M059J (cell line): Measurements from ENCODE around the gene SLF1. TPM values are rescaled to one million over a fixed set of nuclear protein-coding genes. Genes with fewer than 3 reads are reported as not detected.

ENCODE experiments used
- DNase-seq: peaks from one replicate; pipeline ENCODE4 v3.0.0-alpha.2; 2012; ENCODE audit warnings: low read depth
- total RNA-seq: library from RNA; depleted of rRNA; stranded (reverse); fragments of >200 nt; shearing (Covaris generic); gene quantifications from 2 replicates; pipeline ENCODE4 v1.2.3, GENCODE V29; 2014

SLF1 gene
- total RNA-seq, 1 experiment from 2014 or later: 13.3 TPM

DNA sequence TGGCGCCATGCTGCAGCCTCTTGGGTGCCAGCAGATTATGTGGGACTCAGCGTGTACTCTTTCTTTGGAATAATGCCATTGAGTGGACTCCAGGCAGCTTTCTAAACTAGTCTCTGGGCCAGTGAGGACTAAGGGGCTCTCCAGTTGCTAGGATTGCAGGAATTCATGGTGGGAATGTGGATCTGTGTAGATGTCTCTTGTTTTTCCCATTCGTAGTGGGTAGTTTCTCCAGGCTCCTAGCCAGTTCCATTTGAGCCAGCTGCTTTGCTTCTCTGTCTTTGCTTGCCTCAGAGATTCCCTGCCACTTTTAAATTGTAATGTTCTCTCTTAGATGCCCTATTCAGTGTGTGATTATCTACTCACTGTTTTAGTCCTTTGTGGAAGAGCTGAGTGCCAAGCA, 42.6 kb downstream of the SLF1 start:
- DNase-seq: no peak

DNA sequence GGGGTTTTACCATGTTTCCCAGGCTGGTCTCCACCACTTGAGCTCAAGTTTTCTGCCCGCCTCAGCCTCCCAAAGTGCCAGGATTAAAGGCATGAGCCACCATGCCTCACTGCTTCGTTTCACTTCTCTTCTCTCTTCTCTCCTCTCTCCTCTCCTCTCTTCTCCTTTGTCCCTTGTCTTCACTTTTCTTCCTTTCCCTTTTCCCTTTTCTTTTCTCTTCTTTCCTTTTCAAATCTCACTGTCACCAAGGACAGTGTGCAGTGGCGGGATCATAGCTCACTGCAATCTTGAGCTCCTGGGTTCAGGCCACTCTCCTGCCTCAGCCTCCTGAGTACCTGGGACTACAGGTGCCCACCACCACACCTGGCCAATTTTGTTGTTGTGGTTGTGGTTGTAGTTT, 49.5 kb downstream of the SLF1 start:
- no peak for DNase-seq

DNA sequence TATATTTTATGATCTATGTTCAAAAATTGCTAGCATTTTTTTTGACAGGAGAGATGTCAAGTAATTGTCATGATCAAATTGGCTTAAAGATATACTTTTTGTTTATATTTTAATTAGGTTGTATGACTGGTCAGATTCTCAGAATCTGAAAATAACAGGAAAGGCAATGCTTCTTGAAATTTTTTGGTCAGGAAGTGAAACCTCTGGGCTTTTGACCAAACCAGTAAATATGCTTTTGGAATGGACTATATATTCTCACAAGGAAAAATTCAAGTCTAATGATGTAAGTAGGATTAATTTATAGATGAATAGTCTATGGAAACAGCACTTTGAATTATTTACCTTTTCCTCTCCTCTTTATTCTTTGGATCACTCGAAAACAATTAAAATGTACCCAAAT, 52.3 kb downstream of the SLF1 start:
- no peak for DNase-seq

GRCh38 chr5:94672746-94673145, 54.3 kb downstream of the SLF1 start:
- no peak for DNase-seq

- peak; percentile 22 for DNase-seq
Observed at GRCh38 chr5:94674490-94675382, 56.3 kb downstream of the SLF1 start.

DNA sequence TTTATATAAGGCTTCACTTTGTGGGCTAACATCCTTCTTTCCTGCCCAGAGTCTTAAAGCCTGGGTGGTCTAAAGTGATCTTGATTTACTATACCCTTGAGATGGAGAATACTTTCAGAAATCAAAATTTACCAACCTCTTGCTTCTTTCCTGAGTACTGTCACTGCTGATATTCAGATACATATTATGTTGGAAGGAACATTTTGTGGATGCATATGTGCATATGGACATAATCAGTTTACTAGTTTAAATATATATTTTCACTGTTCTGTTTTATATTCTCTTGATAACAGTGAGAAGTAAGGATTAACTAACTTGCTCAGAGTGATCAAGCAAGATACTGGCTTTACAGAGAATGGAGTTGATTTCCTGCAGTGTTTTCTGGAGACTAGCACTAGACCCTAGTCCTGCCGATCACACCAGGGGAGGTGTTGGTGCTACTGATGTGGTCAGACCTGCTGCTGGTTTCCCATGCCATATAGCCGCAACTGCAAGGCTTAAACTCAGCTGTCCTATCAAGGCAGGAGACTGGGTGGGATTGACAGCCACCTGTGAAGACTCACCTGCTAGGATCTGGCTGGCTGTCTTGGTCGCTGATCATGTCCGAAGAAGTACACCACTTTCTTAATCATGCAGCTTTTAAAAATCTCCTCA, 57.6 kb downstream of the SLF1 start:
- no peak for DNase-seq

GRCh38 chr5:94682814-94683520, 64.5 kb downstream of the SLF1 start:
- no peak for DNase-seq

- DNase-seq: no peak
Observed at GRCh38 chr5:94689908-94690307, 71.4 kb downstream of the SLF1 start.

DNA sequence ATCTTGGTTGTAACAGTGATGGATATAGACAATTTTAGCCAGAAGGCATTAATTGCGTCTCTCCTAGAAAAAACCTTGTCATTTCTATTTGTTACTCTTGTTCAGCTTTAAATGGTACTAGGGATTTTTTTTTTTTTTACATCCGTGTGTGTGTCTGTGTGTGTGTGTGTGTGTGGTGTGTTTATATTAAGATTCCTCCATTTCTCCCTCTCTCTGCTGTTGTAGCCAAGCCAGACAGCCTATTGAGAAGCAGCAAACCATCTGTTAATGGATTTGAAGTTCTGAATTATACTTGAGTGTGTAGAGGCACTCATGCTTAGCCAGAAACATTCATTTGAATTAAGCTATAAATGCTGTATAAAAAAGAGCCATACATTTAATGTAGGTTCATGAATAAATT, 72.3 kb downstream of the SLF1 start:
- no peak for DNase-seq

DNA sequence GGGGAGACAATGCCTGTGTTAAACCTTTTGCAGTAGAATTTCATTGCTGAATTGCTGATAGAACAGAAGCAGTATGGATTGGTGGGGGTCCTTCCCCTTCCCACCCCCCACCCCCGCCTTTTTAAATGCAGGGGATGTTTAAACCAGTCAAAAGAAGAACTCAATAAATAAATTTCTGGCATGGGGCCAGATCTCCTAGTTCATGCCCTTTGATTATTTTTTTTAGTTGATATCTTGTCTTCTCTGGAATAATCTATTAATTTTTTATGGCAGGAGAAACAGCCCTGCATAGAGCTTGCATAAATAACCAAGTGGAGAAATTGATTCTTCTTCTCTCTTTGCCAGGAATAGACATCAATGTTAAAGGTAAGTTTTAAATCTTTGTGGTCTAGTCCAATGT, 72.8 kb downstream of the SLF1 start:
- no peak for DNase-seq

- DNase-seq: peak; percentile 90
Observed at GRCh38 chr5:94691949-94692348, 73.5 kb downstream of the SLF1 start.

GRCh38 chr5:94692581-94692980, 74.1 kb downstream of the SLF1 start:
- no peak for DNase-seq

- DNase-seq: peak; percentile 94
Observed at GRCh38 chr5:94693043-94693822, 74.8 kb downstream of the SLF1 start.

- DNase-seq: no peak
Observed at GRCh38 chr5:94693845-94694370, 75.4 kb downstream of the SLF1 start.

DNA sequence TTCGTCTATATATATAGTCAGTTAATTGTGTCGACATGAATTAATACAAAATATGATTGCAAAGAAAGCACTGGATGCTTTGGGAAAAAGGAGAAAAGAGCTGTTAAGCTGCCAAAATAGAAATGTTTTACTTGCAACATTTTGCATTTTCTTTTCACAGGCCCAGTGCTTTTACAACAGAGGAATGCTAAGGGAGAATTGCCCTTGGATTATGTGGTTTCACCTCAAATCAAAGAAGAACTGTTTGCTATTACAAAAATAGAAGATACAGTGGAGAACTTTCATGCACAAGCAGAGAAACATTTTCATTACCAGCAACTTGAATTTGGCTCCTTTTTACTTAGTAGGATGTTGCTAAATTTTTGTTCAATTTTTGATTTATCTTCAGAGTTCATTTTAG, 76.2 kb downstream of the SLF1 start:
- DNase-seq: no peak

DNA sequence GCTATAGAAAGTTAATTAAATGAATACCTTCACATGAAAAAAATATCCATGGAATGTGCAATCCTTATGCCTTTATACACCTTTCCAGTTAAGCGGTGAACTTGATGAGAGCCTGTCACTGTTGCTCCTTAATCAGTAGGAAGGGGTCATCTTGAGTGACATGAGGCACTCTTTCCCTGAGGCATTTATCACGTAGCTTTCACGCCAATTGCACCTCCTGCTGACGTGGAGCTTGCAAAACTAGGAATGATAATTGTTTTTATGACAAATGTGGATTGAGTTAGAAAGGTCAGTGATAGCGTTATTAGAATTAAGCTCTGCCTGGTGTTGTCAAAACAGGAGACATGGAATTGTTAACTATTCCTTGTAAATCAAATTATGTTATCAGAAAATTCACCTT, 79.7 kb downstream of the SLF1 start:
- no peak for DNase-seq

- DNase-seq: no peak
Observed at GRCh38 chr5:94699562-94699961, 81.1 kb downstream of the SLF1 start.

GRCh38 chr5:94700592-94700991, 82.1 kb downstream of the SLF1 start:
- no peak for DNase-seq

DNA sequence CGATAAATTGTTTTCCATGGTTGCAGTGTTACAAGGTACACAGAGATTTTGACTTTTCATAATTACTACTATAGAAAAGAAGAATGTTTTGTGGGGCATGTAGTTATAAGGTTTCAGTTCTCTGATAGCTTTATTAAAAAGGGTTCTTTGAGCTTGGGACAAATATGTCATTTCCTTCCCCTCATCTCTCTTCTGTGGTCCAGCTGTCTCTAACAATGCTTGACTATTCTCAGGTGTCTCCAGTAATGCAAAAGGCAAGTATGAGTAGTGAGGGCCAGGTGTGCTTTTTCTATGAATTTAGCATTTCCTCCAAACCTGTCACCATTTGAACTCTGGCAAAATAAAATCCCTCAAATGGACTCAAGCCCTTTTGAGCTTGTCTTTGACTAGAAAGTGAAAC, 84.3 kb downstream of the SLF1 start:
- DNase-seq: no peak

DNA sequence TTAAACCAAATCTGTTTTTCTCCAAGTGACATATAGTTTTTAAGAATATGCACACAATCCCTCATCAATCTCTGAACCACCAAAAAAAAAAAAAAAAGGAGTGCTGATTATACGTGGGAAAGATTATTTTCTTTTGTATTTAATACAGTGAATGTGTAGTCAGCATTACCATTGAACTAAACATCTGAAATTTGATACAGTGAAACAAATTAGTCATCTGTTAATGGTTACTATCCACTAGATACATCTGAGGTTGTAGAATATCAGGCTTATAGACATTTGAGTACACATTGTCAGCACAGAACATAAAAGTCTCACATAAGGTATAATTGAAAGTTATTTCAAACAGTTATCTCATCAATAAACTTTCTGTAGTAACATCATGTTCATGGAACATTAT, 87.0 kb downstream of the SLF1 start:
- DNase-seq: no peak

DNA sequence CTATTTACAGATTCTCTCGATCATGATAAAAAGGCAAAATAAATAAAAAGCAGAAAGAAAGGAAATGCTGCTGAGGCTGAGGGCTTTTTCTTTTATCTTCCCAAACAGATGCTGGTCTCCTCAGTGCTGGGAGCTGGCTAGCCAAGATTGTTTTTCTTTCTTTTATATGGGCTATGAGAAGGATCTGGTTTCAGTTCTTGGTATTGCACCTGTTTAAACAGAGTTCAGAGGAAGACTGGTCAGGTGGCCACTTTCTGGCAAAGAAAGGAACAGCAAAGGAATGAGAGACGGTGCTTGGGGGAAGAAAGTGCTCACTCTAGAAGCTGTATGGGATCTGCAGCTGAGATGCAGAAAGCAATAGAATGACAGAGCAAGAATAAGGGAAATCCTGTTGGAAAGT, 88.9 kb downstream of the SLF1 start:
- no peak for DNase-seq

DNA sequence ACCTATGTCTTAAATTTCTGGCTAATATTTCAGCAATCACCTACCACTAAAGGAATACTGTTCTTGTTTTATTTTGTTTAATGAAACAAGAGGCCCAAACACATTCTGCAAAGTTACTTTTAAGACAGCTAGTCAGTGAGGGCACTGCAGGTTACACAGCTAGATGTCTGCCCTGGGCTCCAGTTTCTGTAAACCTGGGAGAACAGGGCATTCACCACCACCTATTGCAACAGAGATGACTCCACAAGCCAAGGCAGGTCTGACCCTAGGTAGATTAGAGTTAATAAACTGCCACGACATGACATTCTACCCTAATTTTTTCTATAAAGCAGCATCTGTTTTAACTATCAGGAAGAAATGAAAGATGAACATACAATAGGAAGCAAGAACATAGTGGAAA, 90.8 kb downstream of the SLF1 start:
- DNase-seq: no peak
